Esophagus muscularis mucosa (tissue), 4 donors: ENCODE measurements around the gene CAPN9. TPM values are rescaled to one million over a fixed set of nuclear protein-coding genes. Genes with fewer than 3 reads are reported as not detected.
"Not testable (repeated sequence)": the region's sequence is repeated elsewhere in the genome, so short reads cannot be mapped to it uniquely, and the experiment has no call there.

Experiments used
- DNase-seq: peaks from one replicate; pipeline ENCODE4 v3.0.0-alpha.2; 2017; ENCODE audit errors: extremely low spot score
- H3K27ac ChIP-seq, 4 donors: fragments of 200-600 bp; sonication (generic); replicated peaks in 1 of 4; 1 replicate in 3 of 4; 2 replicates in 1 of 4; pipeline ENCODE4 v1.5.1; 2016 to 2019; ENCODE audit warnings: mild to moderate bottlenecking in 1 of 4
- H3K27me3 ChIP-seq, 4 donors: fragments of 200-600 bp; sonication (generic); one replicate each; pipeline versions ENCODE4 v1.5.1 to v1.6.0; 2016 to 2019
- H3K36me3 ChIP-seq, 4 donors: fragments of 200-600 bp; sonication (generic); one replicate each; pipeline ENCODE4 v1.5.1; 2016 to 2019
- H3K4me1 ChIP-seq, 4 donors: fragments of 200-600 bp; sonication (generic); one replicate each; pipeline ENCODE4 v1.5.1; 2016 to 2019
- H3K4me3 ChIP-seq, 4 donors: fragments of 200-600 bp; sonication (generic); 1 replicate in 2 of 4; 2 replicates in 2 of 4; pipeline ENCODE4 v1.5.1; 2016 to 2019; ENCODE audit warnings: mild to moderate bottlenecking in 4 of 4, moderate library complexity in 1 of 4
- H3K9me3 ChIP-seq, 4 donors: fragments of 200-600 bp; sonication (generic); 1 replicate in 3 of 4; 2 replicates in 1 of 4; pipeline ENCODE4 v1.5.1; 2016 to 2019
- CTCF ChIP-seq, 3 experiments: fragments of 200-600 bp in 2 of 3; fragments of 450-650 bp in 1 of 3; sonication (generic) in 2 of 3; IDR thresholded peaks; one replicate each; pipeline ENCODE4 v1.5.1; 2017 to 2019; ENCODE audit warnings: antibody characterized with exemption in 3 of 3, mild to moderate bottlenecking in 2 of 3, moderate library complexity in 1 of 3
- EP300 ChIP-seq: sonication (generic); formaldehyde crosslinking; IDR thresholded peaks from one replicate; pipeline ENCODE4 v1.6.1; 2017; ENCODE audit warnings: antibody characterized with exemption
- POLR2A ChIP-seq: fragments of 450-650 bp; IDR thresholded peaks from one replicate; pipeline ENCODE4 v1.6.1; 2017; ENCODE audit warnings: antibody characterized with exemption, moderate library complexity, mild to moderate bottlenecking, low read depth
- POLR2AphosphoS5 ChIP-seq, 2 donors: sonication (generic); formaldehyde crosslinking; IDR thresholded peaks; one replicate each; pipeline ENCODE4 v1.6.1; 2017; ENCODE audit warnings: antibody characterized with exemption in 2 of 2
- WGBS: methylation state at CpG from one replicate; pipeline ENCODE4 v1.1.5; 2018; 5-methylcytosine and 5-hydroxymethylcytosine counted together
- intact Hi-C: fragments of 100-400 bp; cut with DNase I; formaldehyde crosslinking; loops from one replicate; pipeline ENCODE4 v1.15.1; 2023
- total RNA-seq, 4 donors: library from RNA; depleted of rRNA; stranded (reverse); fragments of >200 nt; gene quantifications; one replicate each; pipeline versions ENCODE4 v1.1.0 to v1.2.1, GENCODE V29; 2016

The CAPN9 gene
- not detected for total RNA-seq

- Histone ChIP-seq H3K4me3 (no peak within 1 kb of the TSS), H3K27me3 (peaks cover 0 to 11% (median 0%) of the 10 kb centered on the region in 4 donors), H3K36me3 (no peaks in the 10 kb centered on the region), H3K9me3 (no peaks in the 10 kb centered on the region), H3K4me1 (no peaks in the 10 kb centered on the region), H3K27ac (no peak within 1 kb of the TSS)
- no peak for DNase-seq
- 93% methylated on average over 4 of the region's 14 CpGs for WGBS
- TF ChIP-seq POLR2A (no peak), POLR2AphosphoS5 (IDR thresholded peaks at IDR 0.05) (no peak), CTCF (IDR thresholded peaks at IDR 0.05) (no peak), EP300 (no peak)
- intact Hi-C loops, result no loop called here
Observed at GRCh38 chr1:230747127-230747730, at the start of gene CAPN9. CAPN9 (plus strand) TSS chr1:230747388; CDS start chr1:230747497, 109 bp downstream.

- H3K4me1 ChIP-seq, result peaks cover 0 to 3% (median 0%) of the 10 kb centered on the region in 4 donors
- H3K36me3 ChIP-seq, result peaks cover 11 to 31% (median 15%) of the 10 kb centered on the region in 4 donors
- DNase-seq, result peak; percentile 57
- 95% methylated on average over 14 of the region's 14 CpGs for WGBS
- H3K27ac ChIP-seq, result no peak overlapping the region
- no peak for TF ChIP-seq POLR2AphosphoS5 (IDR thresholded peaks at IDR 0.05)
- no peaks in the 10 kb centered on the region for H3K9me3 ChIP-seq
- H3K4me3 ChIP-seq, result no peak overlapping the region
- no peaks in the 10 kb centered on the region for H3K27me3 ChIP-seq
- intact Hi-C loops, result no loop called here
Observed at GRCh38 chr1:230698130-230698529, 49.1 kb upstream of the CAPN9 start.

- H3K4me1 ChIP-seq, H3K4me3 ChIP-seq, H3K27me3 ChIP-seq, H3K27ac ChIP-seq, H3K9me3 ChIP-seq, intact Hi-C loops, DNase-seq: not testable (repeated sequence)
- peaks cover 3 to 29% (median 6%) of the 10 kb centered on the region in 4 donors for H3K36me3 ChIP-seq
Observed at GRCh38 chr1:230698964-230699363, 48.2 kb upstream of the CAPN9 start.

GRCh38 chr1:230699716-230700115 lies 47.5 kb upstream of the CAPN9 start:
- H3K36me3 ChIP-seq, result peaks cover 0 to 26% (median 0%) of the 10 kb centered on the region in 4 donors
- no peaks in the 10 kb centered on the region for H3K9me3 ChIP-seq
- no peak overlapping the region for H3K4me3 ChIP-seq
- H3K4me1 ChIP-seq, result peaks cover 0 to 3% (median 0%) of the 10 kb centered on the region in 4 donors
- 94% methylated on average over 1 of the region's 1 CpG for WGBS
- no peaks in the 10 kb centered on the region for H3K27me3 ChIP-seq
- no peak overlapping the region for H3K27ac ChIP-seq
- DNase-seq, result peak; percentile 60
- intact Hi-C loops, result no loop called here
- TF ChIP-seq POLR2AphosphoS5 (IDR thresholded peaks at IDR 0.05) (no peak), POLR2A (no peak), CTCF (IDR thresholded peaks at IDR 0.05) (no peak), EP300 (no peak)

- intact Hi-C loops, result no loop called here
- no peak overlapping the region for H3K4me3 ChIP-seq
- H3K36me3 ChIP-seq, result peaks cover 0 to 28% (median 0%) of the 10 kb centered on the region in 4 donors
- no peak overlapping the region for H3K27ac ChIP-seq
- no peaks in the 10 kb centered on the region for H3K9me3 ChIP-seq
- H3K27me3 ChIP-seq, result no peaks in the 10 kb centered on the region
- H3K4me1 ChIP-seq, result peaks cover 0 to 3% (median 0%) of the 10 kb centered on the region in 4 donors
- DNase-seq, result no peak
- 74% methylated on average over 4 of the region's 4 CpGs for WGBS
- TF ChIP-seq POLR2A (no peak), CTCF (IDR thresholded peaks at IDR 0.05) (no peak), POLR2AphosphoS5 (IDR thresholded peaks at IDR 0.05) (no peak), EP300 (no peak)
Observed at GRCh38 chr1:230700132-230700531, 47.1 kb upstream of the CAPN9 start.

- H3K27me3 ChIP-seq, result no peaks in the 10 kb centered on the region
- peaks cover 0 to 36% (median 0%) of the 10 kb centered on the region in 4 donors for H3K36me3 ChIP-seq
- DNase-seq, result peak; percentile 86
- intact Hi-C loops, result no loop called here
- peaks cover 0 to under 1% (median 0%) of the 10 kb centered on the region in 4 donors for H3K4me1 ChIP-seq
- H3K4me3 ChIP-seq, result no peak overlapping the region
- 85% methylated on average over 13 of the region's 17 CpGs for WGBS
- no peak overlapping the region for H3K27ac ChIP-seq
- TF ChIP-seq POLR2AphosphoS5 (IDR thresholded peaks at IDR 0.05), result no peak
- no peak for TF ChIP-seq POLR2A
- TF ChIP-seq CTCF (IDR thresholded peaks at IDR 0.05), result no peak
- TF ChIP-seq EP300, result no peak
- H3K9me3 ChIP-seq, result no peaks in the 10 kb centered on the region
Observed at GRCh38 chr1:230701434-230701833, 45.8 kb upstream of the CAPN9 start.
